ENCODE results near the gene ITSN2. TPM values are rescaled to one million over a fixed set of nuclear protein-coding genes. Genes with fewer than 3 reads are reported as not detected.

The ITSN2 gene
- total RNA-seq, 5 donors from 2014 or later (not counting 1 experiment from before 2014, with no cell fraction given), result 95.7 to 110 (median 101) TPM

DNA sequence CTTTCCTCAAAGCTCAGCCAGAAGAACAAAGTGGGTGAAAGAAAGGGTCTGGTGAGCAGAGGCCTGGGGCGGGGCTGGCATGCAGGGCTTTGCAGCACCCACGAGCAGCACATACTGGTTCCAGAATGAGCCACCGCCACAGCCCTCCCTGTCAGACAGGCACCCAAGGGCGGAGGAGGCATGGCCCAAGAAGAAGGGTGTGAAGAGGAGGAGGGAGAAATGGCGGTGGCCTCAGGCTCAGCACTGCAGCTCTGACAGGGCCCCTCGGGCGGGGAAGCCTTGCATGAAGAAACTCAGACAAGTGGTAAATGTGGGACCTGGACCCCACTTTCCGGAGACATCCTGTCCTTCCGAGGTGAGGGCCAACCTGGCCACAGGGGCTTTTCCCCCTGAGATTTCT, 169.8 kb downstream of the ITSN2 start:
- Mint-ChIP-seq H3K27me3 (peaks cover 0 to 8% of the 10 kb centered on the region in 2 donors), H3K9me3 (peaks cover 0 to 13% (median 4%) of the 10 kb centered on the region in 3 donors), H3K36me3 (peaks cover 10% of the 10 kb centered on the region), H3K27ac (no peak overlapping the region), H3K4me3 (no peak overlapping the region), H3K4me1 (no peaks in the 10 kb centered on the region)
- 83% methylated on average over 9 of the region's 9 CpGs for WGBS (ENCODE audit: insufficient coverage)
- H3K4me3 ChIP-seq (ENCODE audit: control insufficient read depth in 1 of 2, extremely low read depth in 1 of 2, low read length in 1 of 2), result no peak overlapping the region
- H3K36me3 ChIP-seq (ENCODE audit: control insufficient read depth in 2 of 2, extremely low read depth in 1 of 2, insufficient read depth in 1 of 2, low read length in 1 of 2), result no peaks in the 10 kb centered on the region
- H3K27me3 ChIP-seq (replicated peaks in 1 of 2; ENCODE audit: control insufficient read depth in 2 of 2, extremely low read depth in 1 of 2, insufficient read depth in 2 of 2, low read length in 1 of 2), result peaks cover 0 to 4% of the 10 kb centered on the region in 2 experiments
- no peaks in the 10 kb centered on the region for H3K4me1 ChIP-seq (ENCODE audit: control insufficient read depth in 1 of 2, extremely low read depth in 1 of 2, insufficient read depth in 2 of 2, low read length in 2 of 2)
- no peaks in the 10 kb centered on the region for H3K9me3 ChIP-seq
- H3K27ac ChIP-seq (ENCODE audit: low read length), result no peak overlapping the region
- DNase-seq, result no peak
- POLR2A ChIA-PET, result no interaction called here
- CTCF ChIA-PET, result no interaction called here
- no peak for ATAC-seq (replicated peaks in 1 of 4)

- no peaks in the 10 kb centered on the region for H3K4me1 Mint-ChIP-seq
- no peaks in the 10 kb centered on the region for H3K36me3 ChIP-seq (ENCODE audit: control insufficient read depth in 2 of 2, extremely low read depth in 1 of 2, insufficient read depth in 1 of 2, low read length in 1 of 2)
- H3K27me3 Mint-ChIP-seq, result peaks cover 0 to 8% of the 10 kb centered on the region in 2 donors
- H3K27ac ChIP-seq (ENCODE audit: low read length), result no peak overlapping the region
- peaks cover 10% of the 10 kb centered on the region for H3K36me3 Mint-ChIP-seq
- no peak overlapping the region for H3K27ac Mint-ChIP-seq
- WGBS (ENCODE audit: insufficient coverage), result 94% methylated on average over 10 of the region's 10 CpGs
- H3K4me1 ChIP-seq (ENCODE audit: control insufficient read depth in 1 of 2, extremely low read depth in 1 of 2, insufficient read depth in 2 of 2, low read length in 2 of 2), result no peaks in the 10 kb centered on the region
- ChIA-PET CTCF (no interaction called here), POLR2A (no interaction called here)
- H3K4me3 Mint-ChIP-seq, result no peak overlapping the region
- ATAC-seq (replicated peaks in 1 of 4) (no peak), DNase-seq (no peak)
- peaks cover 0 to 13% (median 4%) of the 10 kb centered on the region in 3 donors for H3K9me3 Mint-ChIP-seq
- H3K27me3 ChIP-seq (replicated peaks in 1 of 2; ENCODE audit: control insufficient read depth in 2 of 2, extremely low read depth in 1 of 2, insufficient read depth in 2 of 2, low read length in 1 of 2), result peaks cover 0 to 4% of the 10 kb centered on the region in 2 experiments
- no peaks in the 10 kb centered on the region for H3K9me3 ChIP-seq
- H3K4me3 ChIP-seq (ENCODE audit: control insufficient read depth in 1 of 2, extremely low read depth in 1 of 2, low read length in 1 of 2), result no peak overlapping the region
These were observed 170.8 kb downstream of the ITSN2 start for GRCh38 chr2:24189551-24189950.

GRCh38 chr2:24183366-24184069, 176.8 kb downstream of the ITSN2 start:
- Histone ChIP-seq H3K27ac (ENCODE audit: low read length) (no peak overlapping the region), H3K4me1 (ENCODE audit: control insufficient read depth in 1 of 2, extremely low read depth in 1 of 2, insufficient read depth in 2 of 2, low read length in 2 of 2) (no peaks in the 10 kb centered on the region), H3K9me3 (no peaks in the 10 kb centered on the region), H3K36me3 (ENCODE audit: control insufficient read depth in 2 of 2, extremely low read depth in 1 of 2, insufficient read depth in 1 of 2, low read length in 1 of 2) (no peaks in the 10 kb centered on the region), H3K4me3 (ENCODE audit: control insufficient read depth in 1 of 2, extremely low read depth in 1 of 2, low read length in 1 of 2) (no peak overlapping the region), H3K27me3 (replicated peaks in 1 of 2; ENCODE audit: control insufficient read depth in 2 of 2, extremely low read depth in 1 of 2, insufficient read depth in 2 of 2, low read length in 1 of 2) (no peaks in the 10 kb centered on the region)
- ATAC-seq (replicated peaks in 1 of 4) (no peak), DNase-seq (no peak)
- Mint-ChIP-seq H3K4me1 (no peaks in the 10 kb centered on the region), H3K27me3 (no peaks in the 10 kb centered on the region), H3K27ac (no peak overlapping the region), H3K9me3 (peaks cover 0 to 8% (median 4%) of the 10 kb centered on the region in 3 donors), H3K4me3 (no peak overlapping the region), H3K36me3 (peaks cover 9% of the 10 kb centered on the region)
- ChIA-PET CTCF (no interaction called here), POLR2A (no interaction called here)
- 70% methylated on average over 2 of the region's 6 CpGs for WGBS (ENCODE audit: insufficient coverage)

GRCh38 chr2:24182507-24182906, 177.8 kb downstream of the ITSN2 start:
- Histone ChIP-seq H3K4me1 (ENCODE audit: control insufficient read depth in 1 of 2, extremely low read depth in 1 of 2, insufficient read depth in 2 of 2, low read length in 2 of 2) (no peaks in the 10 kb centered on the region), H3K36me3 (ENCODE audit: control insufficient read depth in 2 of 2, extremely low read depth in 1 of 2, insufficient read depth in 1 of 2, low read length in 1 of 2) (no peaks in the 10 kb centered on the region), H3K4me3 (ENCODE audit: control insufficient read depth in 1 of 2, extremely low read depth in 1 of 2, low read length in 1 of 2) (no peak overlapping the region), H3K9me3 (no peaks in the 10 kb centered on the region), H3K27me3 (replicated peaks in 1 of 2; ENCODE audit: control insufficient read depth in 2 of 2, extremely low read depth in 1 of 2, insufficient read depth in 2 of 2, low read length in 1 of 2) (no peaks in the 10 kb centered on the region), H3K27ac (ENCODE audit: low read length) (no peak overlapping the region)
- Mint-ChIP-seq H3K4me3 (no peak overlapping the region), H3K27ac (no peak overlapping the region), H3K9me3 (peaks cover 0 to 3% (median 0%) of the 10 kb centered on the region in 3 donors), H3K27me3 (no peaks in the 10 kb centered on the region), H3K36me3 (peaks cover 5% of the 10 kb centered on the region), H3K4me1 (no peaks in the 10 kb centered on the region)
- ChIA-PET POLR2A (no interaction called here), CTCF (no interaction called here)
- WGBS (ENCODE audit: insufficient coverage), result 81% methylated on average over 5 of the region's 7 CpGs
- DNase-seq (no peak), ATAC-seq (replicated peaks in 1 of 4) (no peak)

- H3K27ac ChIP-seq (ENCODE audit: low read length), result no peak overlapping the region
- no peak for ATAC-seq (replicated peaks in 1 of 4)
- Mint-ChIP-seq H3K27ac (no peak overlapping the region), H3K4me1 (no peaks in the 10 kb centered on the region), H3K27me3 (no peaks in the 10 kb centered on the region), H3K4me3 (no peak overlapping the region), H3K9me3 (no peaks in the 10 kb centered on the region), H3K36me3 (peaks cover 2% of the 10 kb centered on the region)
- no CpG with 5 or more reads among the region's 6 CpGs for WGBS (ENCODE audit: insufficient coverage)
- no peak for DNase-seq
- H3K27me3 ChIP-seq (replicated peaks in 1 of 2; ENCODE audit: control insufficient read depth in 2 of 2, extremely low read depth in 1 of 2, insufficient read depth in 2 of 2, low read length in 1 of 2), result no peaks in the 10 kb centered on the region
- no peak overlapping the region for H3K4me3 ChIP-seq (ENCODE audit: control insufficient read depth in 1 of 2, extremely low read depth in 1 of 2, low read length in 1 of 2)
- no peaks in the 10 kb centered on the region for H3K4me1 ChIP-seq (ENCODE audit: control insufficient read depth in 1 of 2, extremely low read depth in 1 of 2, insufficient read depth in 2 of 2, low read length in 2 of 2)
- no peaks in the 10 kb centered on the region for H3K36me3 ChIP-seq (ENCODE audit: control insufficient read depth in 2 of 2, extremely low read depth in 1 of 2, insufficient read depth in 1 of 2, low read length in 1 of 2)
- ChIA-PET POLR2A (no interaction called here), CTCF (no interaction called here)
- no peaks in the 10 kb centered on the region for H3K9me3 ChIP-seq
These were observed 178.5 kb downstream of the ITSN2 start for GRCh38 chr2:24181849-24182248.

GRCh38 chr2:24179683-24180082, 180.7 kb downstream of the ITSN2 start:
- no peak overlapping the region for H3K4me3 Mint-ChIP-seq
- ATAC-seq (replicated peaks in 1 of 4), result no peak

More at GRCh38 chr2:24179683-24180082, 180.7 kb downstream of the ITSN2 start:
- CTCF ChIA-PET, result interaction anchor here in 1 of 2 donors (0.6 kb wide), 1 partner anchor 580 kb away, joined by 3 read pairs; no protein-coding TSS in a partner anchor
- H3K9me3 ChIP-seq, result no peaks in the 10 kb centered on the region
- H3K4me3 ChIP-seq (ENCODE audit: control insufficient read depth in 1 of 2, extremely low read depth in 1 of 2, low read length in 1 of 2), result no peak overlapping the region
- Mint-ChIP-seq H3K36me3 (peaks cover 2% of the 10 kb centered on the region), H3K4me1 (no peaks in the 10 kb centered on the region), H3K27me3 (no peaks in the 10 kb centered on the region), H3K9me3 (no peaks in the 10 kb centered on the region), H3K27ac (no peak overlapping the region)
- no peaks in the 10 kb centered on the region for H3K4me1 ChIP-seq (ENCODE audit: control insufficient read depth in 1 of 2, extremely low read depth in 1 of 2, insufficient read depth in 2 of 2, low read length in 2 of 2)
- no peak for DNase-seq
- H3K27me3 ChIP-seq (replicated peaks in 1 of 2; ENCODE audit: control insufficient read depth in 2 of 2, extremely low read depth in 1 of 2, insufficient read depth in 2 of 2, low read length in 1 of 2), result peaks cover 0 to 4% of the 10 kb centered on the region in 2 experiments
- POLR2A ChIA-PET, result no interaction called here
- H3K36me3 ChIP-seq (ENCODE audit: control insufficient read depth in 2 of 2, extremely low read depth in 1 of 2, insufficient read depth in 1 of 2, low read length in 1 of 2), result no peaks in the 10 kb centered on the region
- H3K27ac ChIP-seq (ENCODE audit: low read length), result no peak overlapping the region

All from T-cell (primary cell).